Measurements from ENCODE around the gene TIPRL.
"Not testable (repeated sequence)": the region's sequence is repeated elsewhere in the genome, so short reads cannot be mapped to it uniquely, and the experiment has no call there.

The TIPRL gene

DNA sequence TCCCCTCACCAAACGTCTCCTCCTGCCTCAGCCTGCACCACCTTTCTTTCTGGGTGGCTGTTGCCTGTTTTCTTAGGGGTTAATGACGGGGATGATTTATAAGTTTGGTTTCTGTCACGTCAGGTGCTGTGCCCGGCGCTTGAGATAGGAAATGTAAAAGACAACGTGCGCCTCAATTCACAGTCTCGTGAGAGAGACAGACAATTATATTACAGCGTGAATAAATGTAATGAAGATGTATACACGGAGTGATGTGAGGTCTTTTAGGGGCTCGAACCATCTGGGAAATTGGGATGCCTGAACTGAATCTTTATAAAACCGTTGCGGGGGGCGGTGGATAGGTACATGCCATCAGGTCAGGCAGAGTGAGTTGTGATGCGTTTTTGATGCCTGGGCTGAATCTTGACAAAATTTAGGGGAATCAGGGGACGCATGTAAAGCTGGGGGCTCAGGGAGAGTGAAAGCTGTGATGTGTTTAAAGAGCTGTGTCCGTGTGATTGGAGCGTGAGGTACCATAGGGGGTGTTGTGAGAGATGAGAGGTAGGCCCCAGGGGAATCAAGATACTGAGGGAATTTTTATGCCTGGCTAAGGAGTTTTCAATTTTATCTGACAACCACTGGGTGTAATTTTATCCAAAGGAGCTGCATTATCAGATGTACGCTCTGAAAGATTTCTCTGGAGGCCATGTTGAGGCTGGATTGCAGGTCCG is 831 bp downstream of the TIPRL start:
- Mint-ChIP-seq H3K9me3 (no peaks in the 10 kb centered on the region), H3K27ac (no peak overlapping the region), H3K36me3 (no peaks in the 10 kb centered on the region), H3K4me3 (no peak overlapping the region), H3K27me3 (no peaks in the 10 kb centered on the region), H3K4me1 (peaks cover 21% of the 10 kb centered on the region)

DNA sequence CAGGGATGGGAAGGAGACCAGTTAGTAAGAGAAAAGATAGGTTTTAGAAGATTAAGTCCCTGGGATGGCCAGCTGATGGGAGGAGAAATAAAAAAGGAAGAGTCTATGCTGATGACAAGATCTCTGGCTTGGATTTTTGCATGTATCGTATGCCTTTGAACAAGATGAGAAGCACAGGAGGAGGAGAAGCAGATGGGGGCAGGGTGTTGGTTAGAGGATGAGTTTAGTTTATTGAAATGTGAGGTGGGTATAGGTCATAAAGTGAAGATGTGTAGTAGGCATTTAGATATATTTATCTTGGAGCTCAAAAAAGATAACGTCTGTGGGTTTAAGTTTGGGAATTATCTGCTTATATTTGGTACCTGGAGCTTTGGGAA is 1.4 kb downstream of the TIPRL start:
- H3K36me3 Mint-ChIP-seq, result no peaks in the 10 kb centered on the region
- H3K4me1 Mint-ChIP-seq, result peaks cover 21% of the 10 kb centered on the region
- no peaks in the 10 kb centered on the region for H3K27me3 Mint-ChIP-seq
- no peak overlapping the region for H3K27ac Mint-ChIP-seq
- H3K4me3 Mint-ChIP-seq, result no peak overlapping the region
- H3K9me3 Mint-ChIP-seq, result no peaks in the 10 kb centered on the region

DNA sequence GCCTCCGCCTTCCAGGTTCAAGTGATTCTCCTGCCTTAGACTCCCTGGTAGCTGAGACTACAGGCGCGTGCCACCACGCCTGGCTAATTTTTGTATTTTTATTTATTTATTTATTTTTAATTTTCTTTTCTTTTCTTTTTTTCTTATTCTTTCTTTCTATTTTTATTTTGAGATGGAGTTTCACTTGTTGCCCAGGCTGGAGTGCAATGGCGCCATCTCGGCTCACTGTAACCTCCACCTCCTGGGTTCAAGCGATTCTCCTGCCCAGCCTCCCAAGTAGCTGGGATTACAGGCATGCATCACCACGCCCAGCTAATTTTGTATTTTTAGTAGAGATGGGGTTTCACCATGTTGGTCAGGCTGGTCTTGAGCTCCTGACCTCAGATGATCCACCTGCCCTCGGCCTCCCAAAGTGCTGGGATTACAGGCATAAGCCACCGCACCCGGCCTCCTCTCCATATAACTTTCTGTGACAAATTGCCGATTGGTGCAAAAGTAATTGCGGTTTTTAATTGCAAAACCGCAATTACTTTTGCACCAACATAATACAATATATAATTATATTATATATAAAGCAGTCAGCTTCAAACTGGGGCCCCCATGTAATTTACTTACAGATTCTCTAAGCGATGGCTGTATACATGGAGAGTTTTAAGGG is 2.4 kb downstream of the TIPRL start:
- H3K9me3 Mint-ChIP-seq, H3K27me3 Mint-ChIP-seq, H3K27ac Mint-ChIP-seq, H3K36me3 Mint-ChIP-seq: not testable (repeated sequence)
- Mint-ChIP-seq H3K4me3 (peak overlapping the region; percentile 49), H3K4me1 (peaks cover 21% of the 10 kb centered on the region)

DNA sequence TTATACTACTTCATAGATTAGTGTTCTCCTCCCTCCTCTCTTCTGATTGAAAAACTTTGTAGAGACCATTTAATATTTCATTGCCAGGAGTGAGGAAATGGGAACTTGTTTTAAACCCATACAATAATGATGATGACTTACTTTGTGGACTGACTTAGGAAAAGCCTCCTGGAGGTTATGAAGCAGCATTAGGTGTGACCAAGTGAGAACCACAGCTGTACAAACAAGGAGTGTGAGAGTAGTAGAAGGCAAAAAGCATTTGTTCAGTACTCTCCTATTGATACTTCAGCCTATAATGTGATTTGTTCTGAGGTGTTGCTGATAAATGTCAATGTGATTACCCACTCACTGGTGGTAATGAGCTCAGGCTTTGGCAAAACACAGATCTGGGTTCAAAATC is 8.4 kb downstream of the TIPRL start:
- peaks cover 12% of the 10 kb centered on the region for H3K36me3 Mint-ChIP-seq
- H3K4me1 Mint-ChIP-seq, result peaks cover 30% of the 10 kb centered on the region
- H3K27ac Mint-ChIP-seq, result no peak overlapping the region
- H3K9me3 Mint-ChIP-seq, result no peaks in the 10 kb centered on the region
- no peaks in the 10 kb centered on the region for H3K27me3 Mint-ChIP-seq
- no peak overlapping the region for H3K4me3 Mint-ChIP-seq

DNA sequence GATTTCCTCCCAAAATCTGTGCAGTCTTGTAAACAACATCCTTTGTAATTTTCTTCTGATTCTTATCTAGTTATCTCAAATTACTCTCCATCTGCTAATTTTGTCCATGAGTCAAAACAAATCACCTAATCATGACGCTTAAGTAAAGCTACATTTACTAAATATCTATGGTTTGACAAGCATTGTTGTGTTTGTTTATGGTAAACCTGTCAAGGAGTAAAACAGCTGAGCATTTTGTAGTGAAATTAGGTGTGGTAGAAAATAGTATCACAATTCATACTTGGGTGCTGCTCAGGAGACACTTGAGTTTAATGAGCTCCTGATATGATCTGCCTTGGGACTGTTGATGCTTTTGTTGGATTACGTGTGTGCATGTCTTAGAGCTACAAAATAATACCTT is 11.6 kb downstream of the TIPRL start:
- H3K27ac Mint-ChIP-seq, result no peak overlapping the region
- H3K27me3 Mint-ChIP-seq, result no peaks in the 10 kb centered on the region
- no peak overlapping the region for H3K4me3 Mint-ChIP-seq
- H3K9me3 Mint-ChIP-seq, result no peaks in the 10 kb centered on the region
- peaks cover 20% of the 10 kb centered on the region for H3K4me1 Mint-ChIP-seq
- H3K36me3 Mint-ChIP-seq, result peaks cover 26% of the 10 kb centered on the region

DNA sequence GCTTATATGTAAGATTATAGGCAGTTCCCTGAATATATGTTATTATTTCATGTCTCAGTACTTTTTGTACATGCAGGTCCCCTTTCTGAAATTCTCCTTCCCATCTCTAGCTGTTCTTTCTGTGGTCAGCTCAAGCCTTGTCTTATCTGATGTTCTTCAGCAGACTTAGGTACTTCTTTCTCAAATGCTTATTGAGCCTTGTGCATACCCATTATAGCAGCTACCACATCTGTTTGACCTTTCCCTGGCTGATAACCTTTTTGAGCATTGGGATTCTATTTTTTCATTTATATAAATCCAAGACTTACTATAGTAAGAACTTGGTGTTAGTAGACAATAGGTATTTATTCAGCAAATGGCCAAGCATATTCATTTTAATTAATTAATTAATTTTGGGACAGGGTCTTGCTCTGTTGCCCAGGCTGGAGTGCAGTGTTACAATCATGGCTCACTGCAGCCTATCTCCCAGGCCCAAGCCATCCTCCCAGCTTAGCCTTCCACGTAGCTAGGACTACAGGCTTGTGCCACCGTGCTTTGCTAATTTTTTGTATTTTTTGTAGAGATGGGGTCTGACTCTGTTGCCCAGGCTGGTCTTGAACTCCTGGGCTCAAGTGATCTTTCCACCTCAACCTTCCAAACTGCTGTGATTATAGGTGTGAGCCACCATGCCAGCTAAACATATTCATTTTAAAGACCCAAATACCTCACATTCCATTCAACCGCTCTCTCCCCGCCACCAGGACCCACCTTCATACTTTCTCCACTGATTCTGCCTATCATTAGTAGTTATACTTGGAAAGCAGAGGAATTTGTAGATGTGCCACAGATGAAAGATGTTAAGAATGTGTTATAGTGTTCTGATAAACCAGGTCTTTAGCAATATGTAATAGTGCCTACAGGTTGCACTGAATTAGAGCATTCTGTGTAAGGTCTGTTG is 16.7 kb downstream of the TIPRL start:
- Mint-ChIP-seq H3K9me3 (no peaks in the 10 kb centered on the region), H3K4me1 (peaks cover 12% of the 10 kb centered on the region), H3K4me3 (no peak overlapping the region), H3K36me3 (peaks cover 39% of the 10 kb centered on the region), H3K27ac (no peak overlapping the region), H3K27me3 (no peaks in the 10 kb centered on the region)

DNA sequence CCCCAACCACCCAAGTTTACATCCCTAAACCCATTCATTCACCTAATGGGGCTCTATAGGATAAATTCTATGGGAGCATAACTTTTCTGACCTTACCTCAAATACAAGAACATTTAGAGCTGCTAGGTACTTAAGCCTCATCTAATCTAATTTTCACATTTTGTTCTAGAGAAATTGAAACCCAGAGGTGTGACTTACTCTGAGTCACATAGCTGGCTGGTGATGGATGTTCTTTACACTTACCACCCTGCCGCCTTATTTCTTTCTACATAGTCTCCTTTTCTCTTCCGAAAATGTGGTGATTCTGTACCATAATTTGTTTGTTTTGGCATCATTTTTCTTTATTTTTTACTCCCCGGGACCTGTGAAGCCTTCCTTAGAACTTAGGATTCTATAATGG is 20.3 kb downstream of the TIPRL start:
- Mint-ChIP-seq H3K4me1 (peaks cover 9% of the 10 kb centered on the region), H3K4me3 (no peak overlapping the region), H3K27ac (no peak overlapping the region), H3K36me3 (peaks cover 42% of the 10 kb centered on the region), H3K9me3 (no peaks in the 10 kb centered on the region), H3K27me3 (no peaks in the 10 kb centered on the region)

DNA sequence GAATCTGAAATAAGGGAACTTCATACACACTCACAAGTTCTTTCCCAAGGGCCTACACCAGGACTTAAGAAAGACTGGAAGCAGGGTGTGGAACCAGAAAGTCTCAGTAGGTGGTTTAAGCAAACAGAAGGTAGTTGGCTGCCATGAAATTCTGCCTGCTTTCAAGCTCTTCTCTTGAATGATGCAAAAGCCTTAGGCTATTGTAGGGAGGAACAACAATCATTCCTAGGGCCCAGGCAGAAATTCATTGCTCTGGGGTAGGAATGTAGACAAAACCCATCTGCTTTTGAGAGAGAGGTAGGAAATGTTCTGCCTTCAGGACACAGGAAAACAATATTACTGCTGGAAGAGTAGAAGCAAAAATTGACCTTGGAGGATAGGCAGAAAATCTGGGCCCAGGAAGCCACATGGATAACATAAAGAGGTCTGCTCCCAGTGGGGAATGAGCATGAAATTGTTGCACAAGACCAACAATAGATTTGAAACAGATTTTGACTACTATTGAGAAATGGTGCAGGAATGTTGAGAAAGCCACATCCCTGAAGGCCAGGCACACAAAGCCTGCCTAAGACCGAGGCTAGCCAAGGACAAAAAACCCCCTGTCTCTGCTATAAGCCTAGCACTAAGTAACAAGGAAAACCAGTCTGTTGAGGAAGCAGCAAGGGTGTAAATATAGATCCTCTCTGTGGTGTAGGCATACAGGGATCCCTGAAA is 24.3 kb downstream of the TIPRL start:
- no peak overlapping the region for H3K27ac Mint-ChIP-seq
- H3K4me1 Mint-ChIP-seq, result peaks cover 4% of the 10 kb centered on the region
- peaks cover 38% of the 10 kb centered on the region for H3K36me3 Mint-ChIP-seq
- peaks cover 5% of the 10 kb centered on the region for H3K9me3 Mint-ChIP-seq
- no peaks in the 10 kb centered on the region for H3K27me3 Mint-ChIP-seq
- no peak overlapping the region for H3K4me3 Mint-ChIP-seq

DNA sequence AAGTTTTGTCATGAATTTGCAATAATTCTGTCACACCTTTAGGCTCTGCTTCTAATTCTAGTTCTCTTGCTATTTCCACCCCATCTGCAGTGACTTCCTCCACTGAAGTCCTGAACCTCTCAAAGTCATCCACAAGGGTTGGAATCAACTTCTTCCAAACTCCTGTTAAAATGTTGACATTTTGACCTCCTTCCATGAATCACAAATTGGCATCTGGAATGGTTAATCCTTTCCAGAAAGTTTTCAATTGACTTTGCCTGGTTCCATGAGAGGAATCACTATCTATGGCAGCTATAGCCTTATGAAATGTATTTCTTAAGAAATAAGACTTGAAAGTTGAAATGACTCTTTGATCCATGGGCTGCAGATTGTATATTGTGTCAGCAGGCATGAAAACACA is 27.3 kb downstream of the TIPRL start:
- no peaks in the 10 kb centered on the region for H3K27me3 Mint-ChIP-seq
- H3K4me3 Mint-ChIP-seq, result no peak overlapping the region
- peaks cover 23% of the 10 kb centered on the region for H3K36me3 Mint-ChIP-seq
- H3K9me3 Mint-ChIP-seq, result peaks cover 5% of the 10 kb centered on the region
- H3K4me1 Mint-ChIP-seq, result no peaks in the 10 kb centered on the region
- H3K27ac Mint-ChIP-seq, result no peak overlapping the region

DNA sequence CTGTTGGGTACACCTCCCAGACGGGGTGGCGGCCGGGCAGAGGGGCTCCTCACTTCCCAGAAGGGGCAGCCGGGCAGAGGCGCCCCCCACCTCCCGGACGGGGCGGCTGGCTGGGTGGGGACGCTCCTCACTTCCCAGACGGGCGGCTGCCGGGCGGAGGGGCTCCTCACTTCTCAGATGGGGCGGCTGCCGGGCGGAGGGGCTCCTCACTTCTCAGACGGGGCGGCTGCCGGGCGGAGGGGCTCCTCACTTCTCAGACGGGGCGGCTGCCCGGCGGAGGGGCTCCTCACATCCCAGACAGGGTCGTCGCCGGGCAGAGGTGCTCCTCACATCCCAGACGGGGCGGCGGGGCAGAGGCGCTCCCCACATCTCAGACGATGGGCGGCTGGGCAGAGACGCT is 28.9 kb downstream of the TIPRL start:
- peaks cover 11% of the 10 kb centered on the region for H3K9me3 Mint-ChIP-seq
- H3K4me1 Mint-ChIP-seq, H3K4me3 Mint-ChIP-seq, H3K27ac Mint-ChIP-seq, H3K27me3 Mint-ChIP-seq: not testable (repeated sequence)
- H3K36me3 Mint-ChIP-seq, result peaks cover 19% of the 10 kb centered on the region

DNA sequence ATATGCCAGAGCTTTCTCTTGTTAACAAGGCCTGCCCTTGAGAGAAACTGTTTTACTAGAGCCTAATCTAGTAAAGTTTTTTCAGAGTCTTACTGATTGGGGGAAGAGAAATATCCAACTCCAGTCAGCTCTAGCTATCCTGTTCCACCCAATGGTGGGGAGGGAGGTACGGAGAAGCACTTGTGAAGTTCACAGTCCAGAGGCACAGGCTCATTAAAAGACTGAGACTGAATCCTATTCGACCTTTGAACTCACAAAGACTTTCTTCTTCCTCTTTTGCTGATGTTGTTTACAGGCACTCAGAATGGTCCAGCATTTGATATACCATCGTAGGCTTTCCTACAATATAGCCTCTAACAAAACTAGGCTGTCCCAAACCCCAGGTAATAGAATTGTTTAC is 31.6 kb downstream of the TIPRL start:
- Mint-ChIP-seq H3K4me3 (no peak overlapping the region), H3K36me3 (peaks cover 17% of the 10 kb centered on the region), H3K9me3 (peaks cover 19% of the 10 kb centered on the region), H3K4me1 (no peaks in the 10 kb centered on the region), H3K27me3 (no peaks in the 10 kb centered on the region), H3K27ac (no peak overlapping the region)

DNA sequence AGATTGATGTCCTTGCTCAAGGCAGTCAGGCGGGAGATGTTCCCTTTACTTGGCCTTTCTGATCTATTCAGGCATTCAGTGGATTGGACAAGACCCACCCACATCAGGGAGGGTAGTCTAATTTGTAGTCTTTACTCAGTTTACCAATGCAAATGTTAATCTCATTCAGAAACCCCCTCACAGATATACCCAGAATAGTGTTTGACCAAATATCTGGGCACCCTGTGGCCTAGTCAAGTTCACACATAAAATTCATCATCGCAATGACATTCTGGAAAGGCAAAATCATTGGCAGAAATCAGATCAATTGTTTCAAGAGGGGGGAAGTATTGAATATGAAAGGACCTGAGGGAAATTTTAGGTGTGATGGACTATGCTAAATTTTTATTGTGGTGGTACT is 34.6 kb downstream of the TIPRL start:
- Mint-ChIP-seq H3K27me3 (no peaks in the 10 kb centered on the region), H3K36me3 (peaks cover 13% of the 10 kb centered on the region), H3K27ac (no peak overlapping the region), H3K4me3 (no peak overlapping the region), H3K4me1 (no peaks in the 10 kb centered on the region), H3K9me3 (peaks cover 14% of the 10 kb centered on the region)

DNA sequence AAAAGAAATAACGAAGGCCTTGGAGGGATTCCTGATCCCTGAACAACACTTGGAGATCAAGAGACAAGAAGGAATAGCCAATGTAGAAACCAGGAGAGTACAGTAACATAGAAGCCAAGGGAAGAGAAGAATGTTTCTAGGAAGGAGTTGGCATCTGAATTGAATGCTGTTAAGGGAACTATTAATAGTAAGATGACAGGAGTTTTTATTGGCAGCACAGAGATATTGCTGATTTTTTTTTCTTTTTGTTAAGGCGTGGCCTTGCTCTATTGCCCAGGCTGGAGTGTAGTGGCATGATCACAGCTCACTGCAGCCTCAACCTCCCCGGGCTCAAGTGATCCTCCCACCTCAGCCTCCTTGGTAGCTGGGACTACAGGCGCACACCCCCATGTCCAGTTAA is 37.4 kb downstream of the TIPRL start:
- Mint-ChIP-seq H3K4me3 (no peak overlapping the region), H3K27me3 (no peaks in the 10 kb centered on the region)

DNA sequence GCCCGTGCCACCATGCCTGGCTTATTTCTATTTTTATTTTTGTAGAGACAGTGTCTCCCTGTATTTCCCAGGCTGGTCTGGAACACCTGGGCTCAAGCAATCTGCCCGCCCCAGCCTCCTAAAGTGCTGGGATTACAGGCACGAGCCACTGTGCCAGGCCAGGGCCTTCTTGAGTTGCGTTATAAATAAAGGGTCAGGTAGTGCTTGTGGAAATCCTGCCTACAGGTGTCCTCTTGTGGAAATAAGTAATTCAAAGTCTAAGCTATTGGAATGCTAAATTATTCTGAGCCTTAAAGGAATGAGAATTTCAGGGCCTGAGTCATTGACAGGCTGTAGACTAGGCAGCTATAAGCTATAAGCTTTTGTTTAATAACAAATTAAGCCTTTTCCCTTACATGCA is 38.9 kb downstream of the TIPRL start:
- Mint-ChIP-seq H3K36me3 (peaks cover 7% of the 10 kb centered on the region), H3K4me3 (no peak overlapping the region), H3K27ac (no peak overlapping the region), H3K27me3 (no peaks in the 10 kb centered on the region), H3K9me3 (peaks cover 8% of the 10 kb centered on the region), H3K4me1 (no peaks in the 10 kb centered on the region)

More for the DNA sequence above, 37.4 kb downstream of the TIPRL start:
- no peak overlapping the region for H3K27ac Mint-ChIP-seq
- H3K36me3 Mint-ChIP-seq, result peaks cover 9% of the 10 kb centered on the region
- no peaks in the 10 kb centered on the region for H3K4me1 Mint-ChIP-seq
- H3K9me3 Mint-ChIP-seq, result peaks cover 13% of the 10 kb centered on the region

DNA sequence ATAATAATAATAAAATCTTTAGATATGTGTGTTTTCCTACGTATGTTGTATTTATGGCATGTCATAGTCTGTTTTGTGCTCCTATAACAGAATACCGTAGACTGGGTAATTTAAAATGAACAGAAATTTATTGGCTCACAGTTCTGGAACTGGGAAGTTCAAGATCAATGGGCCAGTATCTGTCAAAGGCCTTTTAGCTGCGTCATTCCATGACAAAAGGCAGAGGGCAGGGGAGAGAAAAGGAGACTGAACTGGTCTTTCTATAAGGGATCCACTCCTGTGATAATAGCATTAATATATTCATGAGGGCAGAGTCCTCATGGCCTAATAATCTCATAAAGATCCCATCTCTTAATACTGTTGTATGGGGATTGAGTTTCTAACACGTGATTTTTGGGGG is 39.9 kb downstream of the TIPRL start:
- Mint-ChIP-seq H3K27ac (no peak overlapping the region), H3K27me3 (no peaks in the 10 kb centered on the region), H3K36me3 (peaks cover 2% of the 10 kb centered on the region), H3K9me3 (no peaks in the 10 kb centered on the region), H3K4me1 (no peaks in the 10 kb centered on the region), H3K4me3 (no peak overlapping the region)

Measured in activated naive CD4-positive, alpha-beta T cell treated with anti-CD3 and anti-CD28 coated beads, Interleukin-2, amount 50 U/mL, for 24 hours (primary cell).